NCI-H526 treated with DMSO at 0.1 percent for 48 hours (cell line): ENCODE data around the gene ITGB7.

Experiments used
- DNase-seq: peaks from one replicate; lab custom pipeline; 2025; lab: John Stamatoyannopoulos, UW

ITGB7 gene

DNA sequence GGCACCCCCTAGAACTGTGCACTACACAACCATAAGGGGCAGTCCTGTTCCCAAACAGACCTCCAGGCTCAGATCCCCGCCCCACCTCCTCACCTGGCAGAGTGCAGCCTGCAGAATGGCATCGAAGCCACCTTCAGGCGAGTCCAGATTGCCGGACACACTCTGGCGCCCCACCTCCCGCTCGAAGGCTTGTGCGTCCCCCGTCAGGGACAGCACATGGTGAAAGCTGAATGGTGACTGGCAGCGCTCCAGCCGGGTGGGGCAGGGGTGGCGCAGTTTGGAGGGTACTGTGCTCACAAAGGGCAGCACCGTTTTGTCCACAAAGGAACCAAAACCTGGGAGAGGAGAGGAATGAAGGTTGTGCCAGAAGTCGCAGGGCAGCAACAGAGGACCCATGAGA is 10.6 kb downstream of the ITGB7 start:
- no peak for DNase-seq

DNA sequence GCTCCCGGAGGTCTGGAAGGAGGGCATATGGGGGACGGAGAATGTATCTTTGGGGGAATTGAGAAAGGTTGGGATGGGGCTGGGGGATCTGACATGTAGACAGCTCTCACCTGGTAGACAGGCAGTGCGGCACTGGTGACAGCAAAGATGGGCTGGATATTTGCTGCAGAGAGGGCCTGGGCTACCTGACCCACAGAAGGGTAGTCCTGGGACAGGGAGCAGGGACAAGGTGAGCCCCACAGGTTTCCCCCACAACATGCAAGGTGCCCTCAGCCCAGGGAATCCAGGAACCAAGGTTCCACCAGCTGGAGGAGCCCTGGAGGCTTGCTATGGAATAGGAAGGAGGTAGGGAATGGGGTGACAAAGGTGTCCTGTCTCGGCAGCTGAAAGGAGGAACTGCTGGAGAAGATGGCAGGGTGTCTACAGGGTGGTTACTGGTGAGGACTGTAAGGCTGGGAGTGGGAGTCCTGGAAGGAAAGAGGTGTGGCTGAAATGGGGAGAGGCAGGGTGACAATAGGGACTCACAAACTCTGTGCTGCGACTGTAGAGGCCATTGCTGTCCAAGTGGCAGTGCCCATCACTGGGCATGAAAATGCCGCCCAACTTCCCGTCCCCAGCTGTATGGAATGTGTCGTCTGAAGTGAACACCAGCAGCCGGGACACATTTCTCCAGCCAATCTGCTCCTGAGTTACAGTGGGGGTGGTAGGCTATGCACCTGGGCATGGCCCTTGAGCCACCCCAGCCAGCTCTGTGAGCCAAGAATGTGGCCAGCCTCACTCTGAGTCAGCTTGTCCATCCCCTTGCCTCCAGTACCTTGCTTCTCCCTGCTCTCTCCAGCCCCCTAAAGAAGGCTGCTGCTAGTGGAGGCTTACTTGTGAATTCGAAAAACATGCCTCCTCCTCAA is 11.3 kb downstream of the ITGB7 start:
- DNase-seq: no peak

DNA sequence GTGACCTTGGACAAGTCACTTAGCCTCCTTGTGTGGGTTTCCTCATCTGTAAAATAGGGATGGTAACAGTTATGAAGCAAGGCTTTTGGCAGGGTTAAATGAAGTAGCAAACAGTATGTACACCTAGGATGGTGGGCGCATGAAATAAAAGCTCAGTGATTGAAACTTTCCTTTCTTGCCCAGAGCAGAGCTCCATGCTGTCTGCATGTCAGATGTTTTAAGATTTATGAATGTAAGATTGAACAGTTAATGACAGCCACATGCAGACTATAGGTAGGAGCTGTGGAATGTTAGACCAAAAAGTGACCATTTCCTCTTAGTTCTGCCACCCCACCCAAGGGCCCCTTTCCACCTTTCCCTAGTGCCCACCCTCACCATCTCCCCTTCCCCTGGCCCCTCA is 12.1 kb downstream of the ITGB7 start:
- no peak for DNase-seq

DNA sequence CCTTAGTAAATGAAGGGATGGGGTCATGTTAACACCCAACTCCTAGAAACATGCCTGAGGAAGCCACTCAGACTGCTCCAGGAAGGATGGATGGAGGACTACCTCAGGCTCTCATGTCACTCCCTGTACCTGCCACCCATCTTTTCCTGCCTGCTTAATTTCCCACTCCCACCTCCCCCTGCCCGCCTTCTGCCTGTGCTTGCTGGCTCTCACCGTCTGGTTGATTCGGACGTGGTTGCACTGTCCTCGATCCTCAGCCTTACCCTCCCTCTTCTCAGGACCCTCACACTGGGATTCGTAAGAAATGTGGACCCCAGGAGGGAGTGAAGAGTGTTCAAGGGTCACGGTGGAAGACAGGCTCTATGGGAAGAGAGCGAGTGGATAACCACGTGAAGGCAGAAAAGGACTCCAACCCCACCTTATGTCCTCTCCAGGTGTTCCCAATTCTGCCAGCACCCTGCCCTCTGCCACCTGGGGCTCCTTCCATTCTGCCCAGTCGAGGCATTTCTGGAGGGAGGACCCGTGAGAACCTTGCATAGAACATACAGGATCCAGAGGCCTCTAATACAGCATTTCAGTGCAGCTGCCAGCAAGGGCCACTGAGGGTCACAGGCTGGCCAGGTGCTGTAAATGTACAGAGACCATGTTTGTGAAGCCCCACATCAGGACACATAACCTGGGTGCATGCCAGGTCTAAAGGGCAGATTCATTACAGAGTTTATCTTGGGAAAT is 12.9 kb downstream of the ITGB7 start:
- no peak for DNase-seq

DNA sequence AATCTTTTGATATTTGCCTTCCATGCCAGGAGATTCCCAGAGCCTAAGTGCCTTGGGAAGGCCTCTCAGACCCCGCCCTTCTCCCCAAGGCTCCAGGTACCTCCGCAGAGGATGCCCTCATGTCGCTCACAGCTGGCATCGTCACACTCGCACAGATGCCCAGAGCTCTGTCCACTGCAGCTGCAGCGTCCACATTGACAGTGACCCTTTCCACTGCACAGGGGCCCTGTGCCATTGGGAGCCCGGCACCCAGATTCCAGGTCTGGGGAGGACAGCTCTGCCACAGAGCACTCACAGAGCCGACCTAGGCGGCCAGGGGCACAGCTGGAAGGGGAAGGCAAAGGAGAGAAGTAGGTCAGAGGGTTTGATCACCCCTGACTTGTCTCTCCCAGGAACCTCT is 14.0 kb downstream of the ITGB7 start:
- DNase-seq: no peak

GRCh38 chr12:53192531-53193021 is 14.5 kb downstream of the ITGB7 start:
- DNase-seq: no peak

GRCh38 chr12:53191885-53192530 is 15.0 kb downstream of the ITGB7 start:
- DNase-seq: no peak

DNA sequence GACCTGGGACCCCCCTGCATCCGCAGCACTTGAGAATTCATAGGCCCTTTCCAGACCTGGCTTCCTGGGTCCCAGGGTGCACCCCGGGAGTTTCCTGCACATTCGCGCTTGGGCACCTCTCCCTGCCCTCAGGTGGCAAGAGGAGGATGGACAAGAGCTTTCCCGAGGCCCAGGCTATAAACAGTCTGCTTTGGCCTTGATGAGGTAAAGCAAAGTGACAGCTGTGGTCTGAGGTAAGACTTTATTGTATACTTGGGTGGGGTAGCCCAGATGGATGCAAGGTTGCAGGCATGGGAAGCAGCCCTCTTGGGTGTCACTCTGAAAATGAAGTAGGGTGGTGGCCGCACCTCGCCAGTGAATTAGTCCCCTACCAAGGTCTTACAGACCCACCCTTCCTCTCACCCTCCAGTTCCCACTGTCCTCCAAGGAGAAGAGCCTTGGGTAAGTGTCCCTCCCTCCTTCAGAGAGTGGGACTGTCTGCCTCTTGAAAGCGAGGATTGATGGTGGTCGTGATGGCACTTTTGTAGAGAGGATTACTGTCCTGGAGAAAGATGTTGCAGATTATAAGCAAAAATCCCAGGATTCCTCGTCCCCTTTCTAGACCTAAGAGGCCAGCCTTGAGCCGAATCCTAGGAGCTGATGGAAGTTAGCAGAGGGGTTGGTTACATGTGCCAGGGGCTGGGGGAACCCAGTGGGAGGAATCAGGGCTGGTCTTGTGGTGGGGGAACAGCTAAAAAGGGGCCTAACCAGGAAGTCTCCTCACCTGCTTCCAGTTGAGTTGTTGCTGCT is 15.8 kb downstream of the ITGB7 start:
- no peak for DNase-seq

- DNase-seq: peak; percentile 40
These were observed 16.8 kb downstream of the ITGB7 start for GRCh38 chr12:53190108-53190729.

GRCh38 chr12:53187145-53187899 is 19.7 kb downstream of the ITGB7 start:
- DNase-seq: no peak

- no peak for DNase-seq
These were observed 20.3 kb downstream of the ITGB7 start for GRCh38 chr12:53186745-53187144.

- no peak for DNase-seq
These were observed 21.4 kb downstream of the ITGB7 start for GRCh38 chr12:53185582-53186153.

DNA sequence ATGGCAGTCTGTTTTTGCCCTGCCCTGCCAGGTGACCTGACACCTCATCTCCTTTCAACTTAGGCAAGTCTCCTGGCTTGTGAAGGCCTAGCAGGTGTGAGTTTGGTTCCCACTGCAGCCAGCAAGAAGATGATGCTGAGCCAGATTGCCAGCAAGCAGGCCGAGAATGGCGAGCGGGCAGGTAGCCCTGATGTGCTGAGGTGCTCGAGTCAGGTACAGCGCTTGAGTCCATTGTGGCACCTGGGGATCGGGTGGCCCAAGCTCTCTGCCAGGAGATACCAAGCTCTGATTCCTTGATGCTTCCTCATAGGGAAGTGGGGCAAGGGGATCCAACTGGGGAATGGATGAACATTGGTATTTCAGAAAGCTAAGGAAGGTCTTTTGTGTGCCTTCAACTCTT is 22.2 kb downstream of the ITGB7 start:
- no peak for DNase-seq

DNA sequence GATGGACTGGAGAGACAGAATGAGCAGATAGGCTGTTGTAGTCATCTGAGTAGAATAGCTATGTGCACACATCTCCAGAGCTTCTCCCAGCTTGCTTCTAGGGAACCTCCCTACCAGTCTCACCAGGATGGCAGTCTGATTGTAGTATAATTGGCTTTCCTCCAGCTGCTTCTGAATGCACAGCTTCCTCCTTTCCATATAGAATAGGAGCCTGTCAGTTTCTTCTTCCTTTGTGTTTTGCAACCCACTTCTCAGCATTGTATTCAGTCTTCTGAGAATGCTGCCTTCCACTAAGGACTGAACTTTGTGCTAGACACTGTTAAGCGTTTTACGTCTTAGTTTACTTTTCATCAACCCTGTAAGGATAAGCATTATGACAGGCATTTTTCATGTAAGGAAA is 24.1 kb downstream of the ITGB7 start:
- no peak for DNase-seq

DNA sequence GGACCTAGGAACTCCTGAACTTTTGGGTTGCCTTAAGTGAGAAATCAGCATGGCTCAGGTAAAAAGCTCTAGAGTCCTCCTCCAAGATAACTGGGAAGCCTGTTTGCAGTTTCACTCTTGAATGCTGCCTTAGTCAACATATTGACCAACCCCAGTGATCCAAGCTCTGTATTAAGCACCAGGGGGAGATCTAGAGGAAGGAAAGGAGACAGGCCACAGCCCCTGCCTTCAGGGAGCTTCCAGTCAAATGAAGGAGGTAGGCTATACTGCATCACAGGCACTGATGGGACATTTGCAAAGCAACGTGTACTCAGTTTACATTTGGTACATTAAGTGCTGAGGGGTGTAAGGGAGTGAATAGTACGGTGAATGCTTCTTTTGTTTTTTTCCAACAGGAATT is 25.1 kb downstream of the ITGB7 start:
- no peak for DNase-seq

DNA sequence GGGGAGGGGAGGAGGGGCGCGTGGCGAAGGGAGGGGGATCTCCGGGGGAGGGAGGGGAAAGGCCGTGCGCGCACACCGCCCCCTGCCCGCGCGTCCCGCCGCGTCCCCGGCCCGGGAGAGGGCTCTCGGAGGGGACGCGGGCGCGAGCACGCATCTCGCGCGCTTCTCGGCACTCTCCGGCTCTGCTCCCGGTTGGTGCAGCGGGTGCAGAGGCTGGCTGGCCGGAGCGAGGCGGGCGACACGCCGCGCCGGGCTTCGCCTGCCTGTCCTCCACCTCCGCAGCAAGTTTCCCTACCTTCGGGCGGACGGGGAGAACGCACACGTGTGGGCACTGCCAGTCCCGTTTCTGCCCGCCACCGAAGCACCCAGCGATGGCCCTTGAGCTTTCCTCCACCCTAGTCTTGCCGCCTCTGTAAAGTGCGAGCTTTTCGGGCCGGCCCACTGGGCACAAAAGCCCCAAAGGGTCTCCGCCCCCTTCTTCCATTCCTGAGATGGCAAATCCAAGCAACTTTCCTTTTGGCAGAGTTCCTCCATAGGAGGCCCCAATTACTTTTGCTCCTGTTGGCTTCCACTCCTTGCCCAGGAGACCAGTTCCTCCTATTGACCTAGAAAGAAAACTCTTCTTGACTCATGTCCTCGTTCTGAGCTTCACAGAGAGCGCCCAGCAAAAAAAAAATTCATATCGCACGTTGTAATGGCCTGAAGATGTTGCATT is 26.0 kb downstream of the ITGB7 start:
- DNase-seq: peak; percentile 80

- DNase-seq: peak; percentile 94
These were observed 26.7 kb downstream of the ITGB7 start, which contains the start of the genes CSAD and ZNF740 for GRCh38 chr12:53180220-53180930. TSS of gene CSAD (minus strand) at chr12:53180925. CDS start at chr12:53173470, 7,455 bp downstream. TSS of gene ZNF740 (plus strand) at chr12:53180722. CDS start at chr12:53181984, 1,262 bp downstream.

DNA sequence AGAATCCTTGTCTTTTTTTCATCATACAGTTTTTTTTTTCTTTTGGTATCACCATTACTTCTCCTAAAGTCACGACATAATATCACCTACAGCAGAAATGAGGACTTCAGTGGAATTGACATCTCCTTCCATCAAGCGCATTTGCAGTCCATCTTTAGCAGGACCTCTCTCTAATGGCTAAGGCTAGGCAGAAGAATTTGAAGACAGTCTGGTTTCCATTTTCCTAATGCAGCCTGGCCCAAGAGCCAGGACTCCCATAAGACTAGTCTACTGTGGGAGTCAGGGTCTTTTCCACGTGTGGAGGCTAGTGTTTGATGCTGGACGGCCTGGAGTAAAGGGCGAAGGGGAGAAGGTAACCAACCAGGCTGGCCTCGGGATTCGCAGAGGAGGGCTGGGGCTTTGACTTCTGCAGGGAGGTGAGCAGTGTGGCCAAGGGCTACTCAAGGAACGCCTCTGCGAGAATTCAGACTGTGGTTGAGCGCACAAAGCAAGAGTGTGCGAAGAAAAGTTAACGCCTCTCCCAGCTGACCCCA is 27.3 kb downstream of the ITGB7 start:
- peak; percentile 58 for DNase-seq
